Activated CD8-positive, alpha-beta memory T cell treated with anti-CD3 and anti-CD28 coated beads for 1 hour (primary cell): ENCODE data around the gene PKIG.

Experiments
- DNase-seq, 2 donors: peaks; one replicate each; pipeline ENCODE4 v3.0.0-alpha.2; 2020; ENCODE audit warnings: low read depth in 1 of 2; ENCODE audit errors: extremely low read depth in 1 of 2

The PKIG gene

GRCh38 chr20:44594730-44595129 lies 12.4 kb downstream of the PKIG start:
- DNase-seq, result no peak

GRCh38 chr20:44596010-44596409 lies 13.6 kb downstream of the PKIG start:
- no peak for DNase-seq

GRCh38 chr20:44596876-44597275 lies 14.5 kb downstream of the PKIG start:
- DNase-seq, result no peak

GRCh38 chr20:44597516-44597915 lies 15.1 kb downstream of the PKIG start:
- DNase-seq, result no peak

GRCh38 chr20:44597930-44598329 lies 15.6 kb downstream of the PKIG start:
- no peak for DNase-seq

DNA sequence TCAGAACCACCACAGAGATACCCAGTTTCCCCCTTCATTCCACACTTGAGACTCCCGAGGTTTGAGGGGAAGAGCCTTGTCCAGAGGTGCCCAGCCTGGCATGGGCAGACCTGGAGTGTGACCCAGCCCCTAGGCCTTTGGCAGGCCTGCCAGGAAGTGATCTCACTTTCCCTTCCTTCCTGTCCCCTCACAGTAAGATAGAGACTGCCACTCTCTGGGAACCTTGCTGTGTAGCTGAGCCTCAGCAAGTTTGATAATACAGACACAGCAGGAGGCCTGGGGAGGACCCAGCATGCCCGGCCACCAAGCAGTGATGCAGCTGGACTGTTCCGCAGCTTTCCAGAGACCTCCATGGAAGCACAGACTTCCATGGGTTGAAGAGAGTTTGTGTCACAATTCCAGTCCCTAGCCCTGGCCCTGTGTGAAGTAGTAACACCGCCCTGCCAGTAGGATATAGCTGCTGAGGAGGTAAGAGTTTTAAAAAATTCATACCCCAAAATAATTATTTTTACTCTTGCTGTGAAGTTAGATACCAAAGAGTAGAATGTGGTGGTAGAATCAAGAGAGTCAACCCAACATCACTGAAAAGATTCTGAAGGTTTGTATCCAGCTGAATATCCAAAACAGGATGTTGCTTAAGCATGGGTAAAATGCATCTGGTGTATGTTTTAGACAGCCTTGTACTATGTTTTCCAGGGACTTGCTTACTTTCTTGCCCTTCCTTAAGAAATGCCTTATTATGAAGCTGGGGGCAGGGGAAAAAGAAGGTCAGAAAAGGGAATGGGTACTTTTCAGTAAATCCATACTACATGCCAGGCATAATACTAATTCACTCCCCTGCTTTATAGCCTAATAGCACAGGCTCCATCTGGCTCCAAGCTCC lies 16.3 kb downstream of the PKIG start:
- DNase-seq, result no peak

- DNase-seq, result no peak
These were observed 17.3 kb downstream of the PKIG start for GRCh38 chr20:44599715-44600114.

DNA sequence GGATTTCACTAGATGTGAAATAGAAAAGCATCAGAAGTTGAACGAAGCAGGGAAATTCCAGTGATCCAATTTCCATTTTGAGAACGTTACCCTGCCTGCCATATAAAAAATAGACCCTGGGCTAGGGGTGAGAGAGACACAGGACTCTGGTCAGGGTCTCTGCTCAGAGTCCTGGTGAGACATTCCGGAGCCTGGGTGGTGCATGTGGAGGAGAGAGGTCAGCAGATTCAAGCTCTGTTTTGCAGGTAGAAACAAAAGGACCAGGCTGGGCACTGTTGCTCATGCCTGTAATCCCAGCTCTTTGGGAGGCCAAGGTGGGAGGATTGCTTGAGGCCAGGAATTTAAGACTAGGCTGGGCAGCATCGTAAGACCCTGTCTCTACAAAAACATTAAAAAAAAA lies 17.9 kb downstream of the PKIG start:
- no peak for DNase-seq

GRCh38 chr20:44600758-44601201 lies 18.4 kb downstream of the PKIG start:
- no peak for DNase-seq

GRCh38 chr20:44601236-44601671 lies 18.9 kb downstream of the PKIG start:
- DNase-seq, result no peak

GRCh38 chr20:44601801-44602204 lies 19.4 kb downstream of the PKIG start:
- DNase-seq, result no peak

- DNase-seq, result no peak
These were observed 20.9 kb downstream of the PKIG start for GRCh38 chr20:44603327-44603726.

DNA sequence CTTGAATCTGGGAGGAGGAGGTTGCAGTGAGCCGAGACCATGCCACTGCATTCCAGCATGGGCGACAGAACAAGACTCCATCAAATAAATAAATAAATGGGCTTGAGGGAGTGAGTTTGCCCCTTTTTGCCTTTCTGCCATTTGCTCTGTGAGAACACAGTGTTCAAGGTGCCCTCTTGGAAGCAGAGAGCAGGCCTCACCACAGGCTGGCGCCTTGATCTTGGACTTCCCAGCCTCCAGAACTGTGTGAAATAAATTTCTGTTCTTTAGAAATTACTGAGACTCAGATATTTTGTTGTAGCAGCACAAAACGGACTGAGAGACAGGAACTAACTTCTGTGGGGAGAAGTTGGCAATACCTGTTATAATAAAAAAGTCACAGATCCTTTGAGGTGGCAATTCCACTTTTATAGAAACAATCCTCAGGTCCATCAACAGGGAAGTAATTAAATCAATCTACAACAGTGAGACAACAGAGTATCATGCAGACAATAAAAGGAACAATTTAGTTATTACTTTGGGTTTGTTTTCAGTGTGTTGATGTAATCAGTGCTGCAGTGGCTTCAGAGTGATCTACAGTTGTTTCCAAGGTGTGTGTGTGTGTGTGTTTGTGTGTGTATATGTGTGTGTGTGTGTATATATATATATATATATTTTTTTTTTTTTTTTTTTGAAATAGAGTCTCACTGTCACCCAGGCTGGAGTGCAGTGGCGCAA lies 24.5 kb downstream of the PKIG start:
- no peak for DNase-seq

- no peak for DNase-seq
These were observed 26.7 kb downstream of the PKIG start for GRCh38 chr20:44609006-44609515.

GRCh38 chr20:44609516-44610312 lies 27.3 kb downstream of the PKIG start:
- peak; percentile 59 to 77 for DNase-seq

GRCh38 chr20:44610313-44610962 lies 28.1 kb downstream of the PKIG start:
- DNase-seq, result no peak

DNA sequence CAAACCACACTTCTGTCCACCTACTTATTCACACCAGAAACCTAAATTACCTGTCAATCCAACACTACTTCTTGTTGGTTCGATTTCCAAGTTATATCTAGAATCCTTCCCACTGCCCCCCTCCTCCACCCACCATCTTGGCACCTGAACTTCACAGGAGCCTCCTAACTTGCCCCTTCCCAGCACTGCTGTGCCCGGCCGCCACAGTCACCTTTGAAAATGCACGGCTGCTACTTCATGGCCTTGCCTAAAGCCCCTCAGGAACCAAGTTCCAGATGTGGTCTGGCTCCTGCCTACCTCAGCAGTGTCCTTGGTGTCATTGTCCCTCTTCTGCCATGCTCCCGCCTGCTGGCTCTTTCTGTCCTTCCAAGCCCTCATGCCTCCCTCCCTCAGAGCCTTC lies 31.2 kb downstream of the PKIG start:
- DNase-seq, result no peak

DNA sequence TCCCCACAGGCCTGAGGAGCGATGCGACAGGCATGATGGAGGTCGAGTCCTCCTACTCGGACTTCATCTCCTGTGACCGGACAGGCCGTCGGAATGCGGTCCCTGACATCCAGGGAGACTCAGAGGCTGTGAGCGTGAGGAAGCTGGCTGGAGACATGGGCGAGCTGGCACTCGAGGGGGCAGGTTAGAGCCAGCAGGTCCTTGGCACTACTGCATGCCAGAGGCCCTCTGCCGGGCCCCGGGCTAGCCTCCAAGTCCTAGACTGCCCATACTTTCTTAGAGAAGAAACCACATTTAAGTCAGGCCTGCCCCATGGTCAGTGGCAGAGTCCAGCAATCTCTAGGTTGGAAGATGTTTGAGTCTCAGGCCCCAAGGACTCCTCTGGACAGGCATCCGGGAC lies 32.1 kb downstream of the PKIG start:
- no peak for DNase-seq

- no peak for DNase-seq
These were observed 32.9 kb downstream of the PKIG start for GRCh38 chr20:44615169-44615791.
